Neural cell (in vitro differentiated cells): Measurements from ENCODE around the gene NT5DC3.

Experiments
- CTCF ChIP-seq: fragments of 450-650 bp; IDR thresholded peaks from 2 replicates; pipeline ENCODE4 v1.5.1; 2014; ENCODE audit warnings: antibody characterized with exemption, mild to moderate bottlenecking, moderate library complexity; ENCODE audit not compliant: poor library complexity, severe bottlenecking
- EZH2 ChIP-seq: fragments of 200-600, 300-800 bp; shearing (Covaris generic), sonication (generic); IDR thresholded peaks from 2 replicates; pipeline ENCODE4 v1.6.1; 2014; ENCODE audit warnings: antibody characterized with exemption, low read length, borderline replicate concordance, mild to moderate bottlenecking; ENCODE audit not compliant: insufficient read depth, poor library complexity, severe bottlenecking
- POLR2AphosphoS5 ChIP-seq: IDR thresholded peaks from 2 replicates; pipeline ENCODE4 v1.6.1; 2012
- REST ChIP-seq: IDR thresholded peaks from 2 replicates; pipeline ENCODE4 v1.6.1; 2012; ENCODE audit warnings: borderline replicate concordance
- TAF1 ChIP-seq: IDR thresholded peaks from 2 replicates; pipeline ENCODE4 v1.6.1; 2012; ENCODE audit warnings: low read depth

- TF ChIP-seq EZH2 = no peak
- no peak for TF ChIP-seq REST
- TF ChIP-seq CTCF = peak; percentile 14
- TF ChIP-seq POLR2AphosphoS5 = no peak
- TF ChIP-seq TAF1 = no peak
Measured at GRCh38 chr12:103771466-103771865, 69.6 kb downstream of the NT5DC3 start.
